Kidney (tissue), 22 donors: ENCODE data around the gene GFM1. TPM values are rescaled to one million over a fixed set of nuclear protein-coding genes. Genes with fewer than 3 reads are reported as not detected.

Experiments
- DNase-seq, 5 donors: peaks; one replicate each; pipeline ENCODE4 v3.0.0-alpha.2; 2013 to 2020
- FAIRE-seq: peaks from 2 replicates; lab custom pipeline; 2012; peaks lifted over from hg19 to GRCh38; lab: Jason Lieb, UNC
- H3K27ac ChIP-seq, 2 donors: one replicate each; pipeline ENCODE4 v1.7.0; 2013; ENCODE audit warnings: low read depth in 2 of 2, low read length in 2 of 2, inconsistent platforms in 1 of 2
- H3K27me3 ChIP-seq: one replicate; pipeline ENCODE4 v1.7.1; 2013; ENCODE audit warnings: low read length, inconsistent platforms; ENCODE audit not compliant: control insufficient read depth, insufficient read depth
- H3K36me3 ChIP-seq, 3 donors: one replicate each; pipeline versions ENCODE4 v1.7.0 to v1.7.1; 2013; ENCODE audit warnings: low read length in 3 of 3, control low read depth in 1 of 3, inconsistent platforms in 1 of 3; ENCODE audit not compliant: insufficient read depth in 3 of 3, control insufficient read depth in 2 of 3
- H3K4me1 ChIP-seq, 3 donors: one replicate each; pipeline versions ENCODE4 v1.7.0 to v1.7.1; 2013; ENCODE audit warnings: low read length in 3 of 3, inconsistent platforms in 1 of 3, low read depth in 1 of 3; ENCODE audit not compliant: control insufficient read depth in 2 of 3, insufficient read depth in 2 of 3
- H3K4me3 ChIP-seq, 3 donors: one replicate each; pipeline versions ENCODE4 v1.7.0 to v1.8.1; 2013; ENCODE audit warnings: low read length in 3 of 3, control low read depth in 1 of 3, inconsistent platforms in 1 of 3
- H3K9ac ChIP-seq, 3 donors: one replicate each; pipeline versions ENCODE4 v1.7.0 to v1.7.1; 2013; ENCODE audit warnings: low read length in 3 of 3, control low read depth in 1 of 3, inconsistent platforms in 1 of 3
- H3K9me3 ChIP-seq, 3 donors: one replicate each; pipeline versions ENCODE4 v1.7.0 to v1.7.1; 2013; ENCODE audit warnings: low read length in 3 of 3, control low read depth in 1 of 3, inconsistent platforms in 1 of 3; ENCODE audit not compliant: control insufficient read depth in 2 of 3, insufficient read depth in 1 of 3
- intact Hi-C: fragments of 100-400 bp; cut with DNase I; formaldehyde crosslinking; loops from one replicate; pipeline ENCODE4 v1.11.1; 2022
- long read RNA-seq, 10 donors: library from polyadenylated mRNA in 1 of 10; unstranded in 1 of 10; transcript quantifications; one replicate each; pipeline ENCODE4 v2.0.0 and lab custom pipeline, GENCODE V29; 2021 to 2026
- polyA plus RNA-seq: library from polyadenylated mRNA; stranded (reverse); fragments of 350-450 nt; fragmentation: Illumina TruSeq; extraction: RNeasy Lipid Tissue Mini Kit (QIAGEN cat#74804); gene quantifications from one replicate; pipeline ENCODE4 v1.2.3, GENCODE V29; 2014; ENCODE audit warnings: low read depth, low replicate concordance; ENCODE audit not compliant: insufficient read depth
- total RNA-seq: library from RNA; stranded (reverse); fragmentation: NEBNext Ultra II Directional; extraction: Animal tissue kit (Norgen Biotek cat#: 25700); gene quantifications from one replicate; pipeline ENCODE4 v1.2.1, GENCODE V29; 2021
- TF ChIP-seq, protein P1 (sequence below): IDR thresholded peaks from 3 replicates; pipeline ENCODE4 v1.5.1; 2012; ENCODE audit warnings: mild to moderate bottlenecking, moderate library complexity, borderline replicate concordance; ENCODE audit not compliant: insufficient read depth; ENCODE audit errors: extremely low read depth
- donor health status: control.
- donor health status: control.
- donor health status: control.
- donor health status: control.
- donor health status: control.
- donor health status: DM: yes; HTN: yes; CAD: no.
- donor health status: Normal renal cell carcinoma (clear cell type).

Gene GFM1
- 49.3 TPM for total RNA-seq
- 21.9 TPM for polyA plus RNA-seq
- long read RNA-seq, donor 1, transcript GFM1-210 (18 exons, 3,721 nt) = major isoform, 9 of 9 reads
- long read RNA-seq, donor 1, partial matches to known transcripts = 0 of 9 reads
- long read RNA-seq, donor 1, other reads (novel, unspliced or antisense) = 0 of 9 reads
- long read RNA-seq, donor 2, partial matches to known transcripts = 0 of 4 reads
- long read RNA-seq, donor 2, other reads (novel, unspliced or antisense) = 0 of 4 reads
- long read RNA-seq, donor 3, transcript GFM1-210 (18 exons, 3,721 nt) = major isoform, 12 of 52 reads
- long read RNA-seq, donor 3, partial matches to known transcripts = 0 of 52 reads
- long read RNA-seq, donor 3, other reads (novel, unspliced or antisense) = 38 of 52 reads
- long read RNA-seq, donor 4, partial matches to known transcripts = 0 of 4 reads
- long read RNA-seq, donor 4, other reads (novel, unspliced or antisense) = 0 of 4 reads
- long read RNA-seq, donor 5, partial matches to known transcripts = 0 of 1 reads
- long read RNA-seq, donor 5, other reads (novel, unspliced or antisense) = 0 of 1 reads
- long read RNA-seq, donor 6, partial matches to known transcripts = 15 of 95 reads
- long read RNA-seq, donor 6, other reads (novel, unspliced or antisense) = 77 of 95 reads
- long read RNA-seq, donor 7, transcript GFM1-210 (18 exons, 3,721 nt) = major isoform, 42 of 51 reads
- long read RNA-seq, donor 7, partial matches to known transcripts = 4 of 51 reads
- long read RNA-seq, donor 7, other reads (novel, unspliced or antisense) = 4 of 51 reads
- long read RNA-seq, donor 8, partial matches to known transcripts = 0 of 3 reads
- long read RNA-seq, donor 8, other reads (novel, unspliced or antisense) = 0 of 3 reads
- long read RNA-seq, donor 9, partial matches to known transcripts = 7 of 41 reads
- long read RNA-seq, donor 9, other reads (novel, unspliced or antisense) = 31 of 41 reads
- long read RNA-seq, donor 10, partial matches to known transcripts = 0 of 2 reads
- long read RNA-seq, donor 10, other reads (novel, unspliced or antisense) = 0 of 2 reads

- FAIRE-seq = peak; percentile 80
- intact Hi-C loops = no loop called here
- TF ChIP-seq, protein P1, sequence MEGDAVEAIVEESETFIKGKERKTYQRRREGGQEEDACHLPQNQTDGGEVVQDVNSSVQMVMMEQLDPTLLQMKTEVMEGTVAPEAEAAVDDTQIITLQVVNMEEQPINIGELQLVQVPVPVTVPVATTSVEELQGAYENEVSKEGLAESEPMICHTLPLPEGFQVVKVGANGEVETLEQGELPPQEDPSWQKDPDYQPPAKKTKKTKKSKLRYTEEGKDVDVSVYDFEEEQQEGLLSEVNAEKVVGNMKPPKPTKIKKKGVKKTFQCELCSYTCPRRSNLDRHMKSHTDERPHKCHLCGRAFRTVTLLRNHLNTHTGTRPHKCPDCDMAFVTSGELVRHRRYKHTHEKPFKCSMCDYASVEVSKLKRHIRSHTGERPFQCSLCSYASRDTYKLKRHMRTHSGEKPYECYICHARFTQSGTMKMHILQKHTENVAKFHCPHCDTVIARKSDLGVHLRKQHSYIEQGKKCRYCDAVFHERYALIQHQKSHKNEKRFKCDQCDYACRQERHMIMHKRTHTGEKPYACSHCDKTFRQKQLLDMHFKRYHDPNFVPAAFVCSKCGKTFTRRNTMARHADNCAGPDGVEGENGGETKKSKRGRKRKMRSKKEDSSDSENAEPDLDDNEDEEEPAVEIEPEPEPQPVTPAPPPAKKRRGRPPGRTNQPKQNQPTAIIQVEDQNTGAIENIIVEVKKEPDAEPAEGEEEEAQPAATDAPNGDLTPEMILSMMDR = peak; percentile 89
Observed at GRCh38 chr3:158644345-158644908, at the start of gene GFM1. Gene GFM1 (plus strand): TSS chr3:158644527. CDS start chr3:158644635, 108 bp downstream.

GRCh38 chr3:158600787-158601186 lies 43.5 kb upstream of the GFM1 start:
- Histone ChIP-seq H3K4me3 (no peak overlapping the region), H3K36me3 (no peaks in the 10 kb centered on the region), H3K9ac (no peak overlapping the region), H3K27ac (no peak overlapping the region), H3K27me3 (no peaks in the 10 kb centered on the region), H3K9me3 (no peaks in the 10 kb centered on the region), H3K4me1 (no peaks in the 10 kb centered on the region)
- intact Hi-C loops = no loop called here
- no peak for DNase-seq
- TF ChIP-seq, protein P1 = no peak
- peak; percentile 95 for FAIRE-seq

More at GRCh38 chr3:158644345-158644908, at the start of gene GFM1:
- Histone ChIP-seq H3K36me3 (peaks cover 0 to 6% (median 2%) of the 10 kb centered on the region in 3 donors), H3K27ac (peak within 1 kb of the TSS; percentile 70 to 84), H3K27me3 (no peaks in the 10 kb centered on the region), H3K4me3 (peak within 1 kb of the TSS; percentile 96 to 98 (median 96)), H3K4me1 (peaks cover 0 to 3% (median 0%) of the 10 kb centered on the region in 3 donors), H3K9ac (peak within 1 kb of the TSS; percentile 75 to 93 (median 82)), H3K9me3 (no peaks in the 10 kb centered on the region)
- DNase-seq = peak; percentile 93 to 99 (median 96)

DNA sequence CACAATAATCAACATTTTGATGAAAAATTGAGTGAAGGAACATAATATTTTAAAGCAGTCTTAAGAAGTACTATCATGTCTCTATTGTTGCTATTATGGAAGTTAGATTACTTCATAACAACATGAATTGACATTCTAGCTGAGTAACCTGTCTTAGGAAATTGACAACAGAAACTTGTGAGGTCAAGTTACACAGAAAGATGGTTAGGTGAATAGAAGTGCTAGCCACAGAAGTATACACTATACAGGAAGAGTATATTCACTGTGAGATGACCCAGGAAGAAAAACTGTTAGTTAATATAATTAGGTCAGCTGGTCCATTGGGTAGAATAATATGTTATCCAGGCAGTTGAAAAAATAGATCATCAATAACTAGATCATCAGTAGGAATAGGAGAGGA lies 42.1 kb upstream of the GFM1 start:
- TF ChIP-seq, protein P1 = no peak
- H3K4me1 ChIP-seq = no peaks in the 10 kb centered on the region
- no peaks in the 10 kb centered on the region for H3K27me3 ChIP-seq
- no peak for DNase-seq
- intact Hi-C loops = no loop called here
- no peak for FAIRE-seq
- H3K4me3 ChIP-seq = no peak overlapping the region
- H3K27ac ChIP-seq = no peak overlapping the region
- no peak overlapping the region for H3K9ac ChIP-seq
- H3K36me3 ChIP-seq = no peaks in the 10 kb centered on the region
- no peaks in the 10 kb centered on the region for H3K9me3 ChIP-seq
